ENCODE results near the gene OR2T11.
"Not testable (repeated sequence)": the region's sequence is repeated elsewhere in the genome, so short reads cannot be mapped to it uniquely, and the experiment has no call there.

OR2T11 gene, protein sequence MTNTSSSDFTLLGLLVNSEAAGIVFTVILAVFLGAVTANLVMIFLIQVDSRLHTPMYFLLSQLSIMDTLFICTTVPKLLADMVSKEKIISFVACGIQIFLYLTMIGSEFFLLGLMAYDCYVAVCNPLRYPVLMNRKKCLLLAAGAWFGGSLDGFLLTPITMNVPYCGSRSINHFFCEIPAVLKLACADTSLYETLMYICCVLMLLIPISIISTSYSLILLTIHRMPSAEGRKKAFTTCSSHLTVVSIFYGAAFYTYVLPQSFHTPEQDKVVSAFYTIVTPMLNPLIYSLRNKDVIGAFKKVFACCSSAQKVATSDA

DNA sequence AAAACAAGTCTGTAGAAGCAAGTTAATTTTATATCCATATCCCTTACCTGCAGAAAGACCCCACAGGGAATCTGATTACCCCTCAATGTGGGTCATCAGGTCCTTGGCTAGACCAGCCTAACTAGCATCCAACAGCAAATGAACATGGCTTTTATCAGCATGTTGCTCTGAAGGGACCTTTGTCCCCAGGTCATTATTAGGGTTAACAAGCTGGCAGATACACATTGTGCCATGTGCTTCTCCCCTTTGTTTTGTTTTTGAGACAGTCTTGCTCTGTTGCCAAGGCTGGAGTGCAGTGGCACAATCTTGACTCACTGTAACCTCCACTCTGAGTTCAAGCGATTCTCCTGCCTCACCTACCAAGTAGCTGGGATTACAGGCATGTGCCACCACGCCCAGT, at the start of gene OR2T11:
Gene OR2T11 (minus strand): TSS at position 101 of the 400 bp plus-strand sequence. CDS start 7,963 bp downstream, outside the sequence.
- DNase-seq (ENCODE audit: low spot score) = not testable (repeated sequence)

DNA sequence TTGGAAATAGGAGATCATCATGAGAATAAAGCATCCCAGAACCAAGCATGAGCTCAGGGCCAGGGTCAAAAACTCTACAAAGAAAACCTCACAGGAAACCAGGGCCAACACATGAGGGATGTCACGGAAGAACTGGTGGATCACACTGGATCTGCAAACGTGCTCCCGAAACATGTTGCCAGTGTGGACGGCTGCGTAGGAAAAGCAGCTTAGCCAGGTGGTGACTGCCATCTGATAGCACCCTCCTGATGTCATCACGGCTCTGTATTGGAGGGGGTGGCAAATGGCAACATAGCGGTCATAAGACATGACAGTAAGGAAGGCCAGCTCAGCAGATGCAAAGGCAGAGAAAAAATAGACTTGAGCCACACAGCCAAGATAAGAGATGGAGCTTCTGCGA, 46.8 kb upstream of the OR2T11 start:
- DNase-seq (ENCODE audit: low spot score) = no peak

DNA sequence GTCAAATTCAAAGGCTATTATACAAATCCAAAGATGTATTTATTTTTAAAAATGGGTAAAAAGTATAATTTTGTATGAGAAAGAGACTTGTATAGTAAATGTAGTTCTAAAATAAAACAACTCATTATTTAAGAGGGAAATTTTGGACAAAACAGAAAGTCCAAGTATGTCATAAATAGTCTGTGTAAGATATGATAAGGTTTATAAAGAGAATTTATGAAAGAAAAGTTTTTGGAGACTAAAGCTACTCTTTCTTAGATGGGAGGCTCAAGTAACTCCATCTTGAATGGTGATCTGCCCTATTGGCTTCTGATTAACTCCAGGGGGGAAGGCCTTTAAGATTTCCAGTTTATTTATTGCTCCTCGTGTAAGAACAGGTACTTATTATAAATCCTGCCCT, 35.1 kb upstream of the OR2T11 start:
- no peak for DNase-seq (ENCODE audit: low spot score)

DNA sequence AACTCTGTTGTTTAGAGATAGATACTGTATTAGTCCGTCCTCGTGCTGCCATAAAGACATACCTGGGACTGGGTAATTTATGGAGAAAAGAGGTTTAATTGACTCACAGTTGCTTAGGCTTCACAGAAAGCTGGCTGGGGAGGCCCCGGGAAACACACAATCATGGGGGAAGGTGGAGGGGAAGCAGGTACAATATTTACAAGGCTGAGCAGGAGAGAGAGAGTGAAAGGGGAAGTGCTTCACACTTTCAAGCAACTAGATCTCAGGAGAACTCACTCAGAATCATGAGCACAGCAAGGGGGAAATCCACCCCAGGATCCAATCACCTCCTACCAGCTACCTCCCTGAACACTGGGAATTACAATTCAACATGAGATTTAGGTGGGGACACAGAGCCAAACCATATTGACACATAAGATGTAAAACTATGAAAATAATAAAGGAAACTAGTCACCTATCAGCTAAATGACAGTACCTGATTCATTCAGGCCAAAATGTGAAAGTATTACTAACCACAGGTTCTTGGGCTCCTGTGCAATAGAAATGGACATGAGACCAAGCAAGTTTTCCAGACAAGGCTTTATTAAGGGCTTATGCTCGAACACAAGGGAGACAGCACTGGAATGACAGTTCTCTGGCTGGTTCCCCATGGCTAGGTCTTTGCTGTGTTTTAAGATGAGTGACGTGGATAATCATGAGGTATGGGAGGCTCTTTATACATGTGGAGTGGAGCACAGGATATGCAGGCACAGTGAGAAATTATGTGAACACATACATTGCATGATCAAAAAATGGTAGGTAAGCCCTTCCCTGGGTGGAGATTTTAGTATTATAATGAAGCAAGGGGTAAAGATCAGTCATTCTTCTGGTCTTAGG, 28.8 kb upstream of the OR2T11 start:
- DNase-seq (ENCODE audit: low spot score) = not testable (repeated sequence)

DNA sequence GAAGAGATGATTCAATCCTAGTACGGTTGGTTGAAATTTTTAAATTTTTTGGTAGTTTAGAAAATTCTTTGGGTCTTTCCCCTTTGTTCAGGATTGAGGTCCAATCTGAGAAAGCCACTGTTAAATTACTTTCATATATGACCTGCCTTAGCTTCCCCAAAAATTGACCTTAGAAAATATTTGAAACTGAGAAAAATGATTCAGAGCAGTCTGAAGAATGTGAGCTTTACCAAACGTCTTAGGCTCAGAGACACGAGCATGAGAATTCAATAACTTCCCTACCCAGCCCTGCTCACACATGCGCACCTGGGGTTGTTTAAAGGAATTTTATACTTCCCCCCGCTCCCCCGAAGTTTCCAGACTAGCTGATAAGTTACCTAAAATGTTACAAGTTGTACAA, 21.9 kb upstream of the OR2T11 start:
- not testable (repeated sequence) for DNase-seq (ENCODE audit: low spot score)

- not testable (repeated sequence) for DNase-seq (ENCODE audit: low spot score)
Observed at GRCh38 chr1:248655354-248655753, 20.5 kb upstream of the OR2T11 start, which contains the start of gene OR2T27. Gene OR2T27, minus strand, starts transcription at chr1:248655528. Its CDS starts 4,644 bp downstream, at chr1:248650884.

DNA sequence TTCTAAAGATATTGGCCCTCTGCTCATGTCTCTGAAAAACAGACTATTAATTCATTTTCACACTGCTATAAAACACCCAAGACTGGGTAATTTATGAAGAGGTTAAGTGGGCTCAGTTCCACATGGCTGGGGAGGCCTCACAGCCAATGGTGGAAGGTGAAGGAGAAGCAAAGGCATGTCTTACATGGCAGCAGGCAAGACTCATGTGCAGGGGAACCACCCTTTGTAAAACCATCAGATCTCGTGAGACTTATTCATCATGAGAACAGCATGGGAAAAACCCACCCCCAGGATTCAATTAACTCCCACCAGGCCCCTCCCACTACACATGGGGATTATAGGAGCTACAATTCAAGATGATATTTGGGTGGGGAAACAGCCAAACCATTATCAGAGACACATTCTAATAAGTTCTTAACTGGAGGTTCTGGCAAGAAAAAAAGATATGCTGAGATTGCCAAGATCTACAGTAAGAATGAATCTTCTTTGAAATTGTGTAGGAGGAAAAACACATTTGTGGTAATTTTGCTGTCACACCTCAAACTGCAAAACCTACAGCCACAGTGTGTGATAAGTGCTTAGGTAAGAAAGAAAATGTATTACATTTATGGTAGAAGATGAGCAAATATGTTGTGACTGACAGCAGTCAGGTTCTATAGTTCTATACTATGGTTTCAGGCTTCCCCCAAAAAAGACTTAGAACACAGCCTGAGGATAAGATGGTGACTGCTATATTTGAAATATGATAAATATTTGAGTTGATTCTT, 14.1 kb upstream of the OR2T11 start:
- DNase-seq (ENCODE audit: low spot score) = not testable (repeated sequence)

DNA sequence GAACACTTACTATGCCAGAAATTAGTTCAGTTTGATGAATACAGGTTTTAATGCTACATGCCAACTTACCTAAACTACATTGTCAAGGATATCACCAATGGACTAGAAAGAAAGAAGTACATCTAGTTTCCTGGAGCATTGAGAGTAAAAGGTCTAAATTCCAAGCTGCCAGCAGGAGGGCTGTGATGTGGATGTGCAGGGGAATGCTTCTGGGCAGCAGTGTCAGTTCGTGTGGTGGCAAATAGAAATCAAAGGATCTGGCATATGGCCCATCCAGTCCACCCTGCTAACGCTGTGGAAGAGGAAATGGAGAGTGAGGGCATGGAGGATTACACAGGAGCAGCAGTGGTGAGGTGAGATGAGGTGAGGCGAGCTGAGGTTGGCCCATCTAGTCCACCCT, 10.3 kb upstream of the OR2T11 start, which contains the start of gene OR2T35:
Gene OR2T35 (minus strand): TSS at position 101 of the 400 bp plus-strand sequence. CDS start 6,020 bp downstream, outside the sequence.
- not testable (repeated sequence) for DNase-seq (ENCODE audit: low spot score)

- not testable (repeated sequence) for DNase-seq (ENCODE audit: low spot score)
Observed at GRCh38 chr1:248642971-248643651, 8.2 kb upstream of the OR2T11 start.

- DNase-seq (ENCODE audit: low spot score) = not testable (repeated sequence)
Observed at GRCh38 chr1:248641583-248641982, 6.7 kb upstream of the OR2T11 start.

DNA sequence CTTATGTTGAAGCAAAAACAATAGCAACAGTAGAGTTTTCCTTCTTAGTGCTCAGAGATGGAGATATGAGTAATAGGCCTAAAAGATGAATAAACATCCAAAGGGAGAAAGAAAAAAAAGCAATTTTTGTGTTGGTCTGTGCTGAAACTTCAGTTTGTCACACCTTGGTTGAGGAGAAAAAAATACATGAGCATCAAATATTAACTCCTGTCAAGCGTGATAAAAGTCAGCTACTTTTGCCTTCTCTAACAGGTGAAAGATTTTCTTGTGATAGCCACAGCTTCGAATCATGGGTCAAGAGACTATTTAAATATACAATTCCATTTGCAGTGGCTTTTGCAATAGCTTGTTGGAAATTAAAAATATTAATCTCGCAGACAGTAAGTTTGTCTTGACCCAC, 6.0 kb upstream of the OR2T11 start:
- not testable (repeated sequence) for DNase-seq (ENCODE audit: low spot score)

DNA sequence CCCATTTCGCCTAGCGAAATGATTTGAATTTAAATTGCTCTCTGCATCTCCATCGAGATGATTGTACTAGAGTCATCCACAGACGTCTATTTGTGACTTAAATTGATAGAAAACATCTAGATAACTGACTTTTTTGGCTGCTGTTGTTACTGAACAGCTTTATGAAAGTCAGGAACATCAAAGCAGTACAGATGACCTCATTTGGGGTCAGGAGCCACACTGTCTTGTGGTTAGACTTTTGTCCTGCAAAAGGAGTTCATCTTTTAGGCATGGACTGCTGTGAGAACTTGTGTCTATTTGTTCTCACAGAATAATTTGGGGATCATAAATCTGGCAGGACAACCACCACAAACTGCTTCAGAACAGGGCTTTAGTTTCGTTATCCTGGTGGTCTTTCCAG, 4.8 kb upstream of the OR2T11 start:
- DNase-seq (ENCODE audit: low spot score) = not testable (repeated sequence)

- not testable (repeated sequence) for DNase-seq (ENCODE audit: low spot score)
Observed at GRCh38 chr1:248636612-248637011, 1.7 kb upstream of the OR2T11 start.

DNA sequence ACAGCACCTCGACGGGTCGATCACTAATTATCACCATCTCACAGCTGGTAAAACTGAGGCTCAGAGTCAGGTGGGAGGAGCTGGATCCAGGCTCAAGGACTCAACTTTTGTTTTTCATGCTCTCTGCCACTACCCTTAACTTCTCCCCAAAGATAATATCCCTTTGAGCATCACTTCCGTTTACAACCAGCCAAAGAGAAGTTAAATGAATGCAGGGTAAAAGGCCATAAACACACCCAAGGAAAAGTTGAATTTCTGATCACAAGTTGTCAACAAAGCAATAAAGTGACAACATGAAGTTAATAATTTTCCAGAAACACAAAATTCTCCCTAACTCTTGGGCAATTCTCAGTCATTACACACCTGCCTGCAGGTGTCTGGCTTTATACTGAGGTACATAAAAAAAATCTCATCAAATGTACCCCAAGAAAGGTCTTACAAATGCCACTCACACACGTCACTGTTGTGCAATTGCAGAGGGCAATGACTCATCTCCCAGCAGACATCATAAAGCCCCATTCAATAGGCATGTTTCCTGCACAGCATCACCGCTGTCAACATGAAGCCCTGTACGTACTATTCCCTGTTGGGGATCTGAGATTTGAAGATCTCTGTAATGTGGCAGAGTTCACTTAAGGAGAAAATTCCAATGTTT, 3.4 kb downstream of the OR2T11 start:
- DNase-seq (ENCODE audit: low spot score) = no peak

DNA sequence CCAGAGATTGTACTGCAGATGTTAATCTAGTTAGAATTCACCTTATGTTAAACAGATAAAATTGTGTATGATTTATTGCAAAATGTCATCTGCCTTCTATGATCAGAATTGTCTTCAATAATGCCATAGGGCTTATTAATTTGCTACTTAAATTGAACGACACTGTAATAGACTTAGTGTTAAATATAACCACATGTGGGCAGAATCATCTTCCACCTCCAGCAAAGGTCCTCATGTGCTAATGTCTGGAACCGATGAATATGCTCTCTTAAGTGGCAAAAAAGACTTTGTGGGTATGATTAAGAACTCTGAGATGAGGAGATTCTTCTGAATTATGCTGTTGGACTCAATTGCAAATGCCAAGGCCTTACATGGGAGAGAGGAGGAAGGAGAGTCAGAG, 4.3 kb downstream of the OR2T11 start:
- DNase-seq (ENCODE audit: low spot score) = no peak

- no peak for DNase-seq (ENCODE audit: low spot score)
Observed at GRCh38 chr1:248627971-248628844, 6.7 kb downstream of the OR2T11 start.

DNA sequence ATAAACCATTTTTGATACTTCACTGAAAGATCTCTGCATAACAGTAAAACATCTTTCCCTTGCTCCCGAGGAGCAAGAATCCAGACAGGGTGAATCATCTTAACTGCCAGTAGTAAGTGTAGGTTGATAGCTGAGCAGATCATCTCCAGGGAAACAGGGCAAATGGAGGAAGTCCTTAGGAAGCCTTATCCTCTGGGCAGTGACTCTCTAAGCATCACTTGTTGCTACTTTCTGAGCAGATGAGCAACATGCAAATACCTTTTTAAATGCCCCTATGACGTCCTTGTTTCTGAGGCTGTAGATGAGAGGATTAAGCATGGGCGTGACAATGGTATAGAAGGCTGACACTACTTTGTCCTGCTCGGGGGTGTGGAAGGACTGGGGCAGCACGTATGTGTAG, 8.9 kb downstream of the OR2T11 start:
- no peak for DNase-seq (ENCODE audit: low spot score)

DNA sequence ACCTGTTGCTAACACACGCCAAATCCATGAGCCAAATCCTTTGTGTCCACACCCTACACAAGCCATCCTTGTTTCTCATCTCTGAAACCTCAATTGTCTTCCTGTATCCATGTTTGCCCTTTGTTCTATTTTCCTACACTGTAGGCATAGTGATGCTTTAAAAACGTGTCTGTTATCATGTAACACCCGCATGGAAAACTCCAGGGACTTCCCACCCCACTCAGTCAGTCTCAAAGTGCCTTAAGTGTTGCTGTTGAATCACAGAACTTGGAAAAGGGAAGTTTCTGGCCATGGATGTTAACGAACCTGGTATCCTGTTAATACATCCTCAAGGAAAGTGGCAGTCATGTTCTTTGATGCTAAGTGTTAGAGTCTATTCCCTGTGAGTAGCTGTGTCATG, 9.7 kb downstream of the OR2T11 start:
- DNase-seq (ENCODE audit: low spot score) = no peak

- DNase-seq (ENCODE audit: low spot score) = peak; percentile 30
Observed at GRCh38 chr1:248622570-248623001, 12.3 kb downstream of the OR2T11 start.

- DNase-seq (ENCODE audit: low spot score) = no peak
Observed at GRCh38 chr1:248621770-248622169, 13.1 kb downstream of the OR2T11 start.

Data from activated CD4-positive, alpha-beta T cell treated with anti-CD3 and anti-CD28 coated beads, Interleukin-2, Interleukin-4, amounts not matched to agents 100 ng/mL and 50 ng/mL, durations not matched to agents 16 hours and 8 hours (primary cell).